HG03432 (cell line): ENCODE measurements around the gene METTL2A.
"Not testable (repeated sequence)": the region's sequence is repeated elsewhere in the genome, so short reads cannot be mapped to it uniquely, and the experiment has no call there.

Experiments
- ATAC-seq: cut with Tn5 transposase; IDR thresholded peaks from one replicate; pipeline ENCODE4 v1.9.1; 2021; ENCODE audit warnings: mild to moderate bottlenecking, moderate library complexity; ENCODE audit not compliant: unreplicated experiment

METTL2A gene

GRCh38 chr17:62470666-62471379 is 47.1 kb downstream of the METTL2A start:
- ATAC-seq = not testable (repeated sequence)

- not testable (repeated sequence) for ATAC-seq
Observed at GRCh38 chr17:62471380-62471880, 47.7 kb downstream of the METTL2A start.

GRCh38 chr17:62473030-62473982 is 49.6 kb downstream of the METTL2A start:
- not testable (repeated sequence) for ATAC-seq

GRCh38 chr17:62477111-62477510 is 53.4 kb downstream of the METTL2A start:
- ATAC-seq = not testable (repeated sequence)

- peak; percentile 31 for ATAC-seq
Observed at GRCh38 chr17:62477718-62478408, 54.2 kb downstream of the METTL2A start.

GRCh38 chr17:62478424-62478879 is 54.8 kb downstream of the METTL2A start, which contains the start of gene TLK2:
Gene TLK2 (plus strand): TSS chr17:62478825. CDS start chr17:62481126, 2,301 bp downstream.
- ATAC-seq = peak; percentile 77

- ATAC-seq = peak; percentile 43
Observed at GRCh38 chr17:62478880-62479638, 55.4 kb downstream of the METTL2A start.

- not testable (repeated sequence) for ATAC-seq
Observed at GRCh38 chr17:62479639-62480258, 56.1 kb downstream of the METTL2A start.

GRCh38 chr17:62482553-62482952 is 58.9 kb downstream of the METTL2A start:
- ATAC-seq = not testable (repeated sequence)

GRCh38 chr17:62490990-62491389 is 67.3 kb downstream of the METTL2A start:
- not testable (repeated sequence) for ATAC-seq

GRCh38 chr17:62493049-62493655 is 69.5 kb downstream of the METTL2A start:
- not testable (repeated sequence) for ATAC-seq

GRCh38 chr17:62494073-62494472 is 70.4 kb downstream of the METTL2A start:
- not testable (repeated sequence) for ATAC-seq

GRCh38 chr17:62496344-62496743 is 72.6 kb downstream of the METTL2A start:
- not testable (repeated sequence) for ATAC-seq

- ATAC-seq = not testable (repeated sequence)
Observed at GRCh38 chr17:62498796-62499195, 75.1 kb downstream of the METTL2A start.
